Measurements from ENCODE around the gene COQ8B. TPM values are rescaled to one million over a fixed set of nuclear protein-coding genes. Genes with fewer than 3 reads are reported as not detected.

COQ8B gene
- polyA plus RNA-seq, 1 donor (not counting 4 experiments of a cell fraction or from before 2014, with no cell fraction given), result 11.0 TPM

DNA sequence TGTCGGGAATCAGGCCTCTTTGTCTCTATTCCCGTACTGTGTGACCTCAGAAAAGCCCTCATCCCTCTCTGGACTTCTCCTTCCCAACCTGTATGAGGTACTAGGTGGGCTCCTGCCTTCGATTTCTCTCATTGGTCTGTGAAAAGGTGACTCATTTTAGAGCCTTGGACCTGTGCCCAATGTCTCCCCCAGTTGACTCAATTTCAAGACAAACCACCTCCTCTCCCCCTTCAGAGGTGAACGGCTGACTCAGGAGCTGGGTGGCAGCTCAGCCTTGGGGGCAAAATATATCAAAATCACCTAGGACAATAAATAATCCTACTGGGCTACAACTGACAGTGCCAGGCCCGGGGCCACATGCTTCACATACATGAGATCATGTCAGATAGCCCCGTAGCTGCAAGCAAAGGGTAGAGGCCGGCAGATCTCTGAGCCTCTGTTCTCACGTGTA is 630 bp downstream of the COQ8B start:
- no peaks in the 10 kb centered on the region for H4K20me1 ChIP-seq (ENCODE audit: control insufficient read depth, extremely low read depth, insufficient read depth, low read length)
- H3K27me3 ChIP-seq (ENCODE audit: control insufficient read depth, extremely low read depth, insufficient read depth, low read length), result no peaks in the 10 kb centered on the region
- H3K9me1 ChIP-seq (ENCODE audit: control insufficient read depth, extremely low read depth, insufficient read depth, low read length), result no peaks in the 10 kb centered on the region
- H3K9ac ChIP-seq (ENCODE audit: control insufficient read depth, extremely low read depth, insufficient read depth, low read length), result peak overlapping the region; percentile 100
- TF ChIP-seq EZH2 (IDR thresholded peaks at IDR 0.05; ENCODE audit: low read length), result no peak
- dilution Hi-C loops (cut with MboI; ENCODE audit: extremely low pct_ligation_motif_present, low sequenced_read_pairs), result no loop called here
- peaks cover 3 to 5% of the 10 kb centered on the region in 2 experiments for H3K36me3 ChIP-seq (ENCODE audit: control insufficient read depth in 2 of 2, extremely low read depth in 1 of 2, insufficient read depth in 2 of 2, low read length in 2 of 2)
- peak overlapping the region; percentile 100 for H3K27ac ChIP-seq (ENCODE audit: control insufficient read depth, insufficient read depth, low read length)
- FAIRE-seq, result peak; percentile 73
- peaks cover 36% of the 10 kb centered on the region for H3K79me2 ChIP-seq (ENCODE audit: control insufficient read depth, insufficient read depth, low read length)
- peak overlapping the region; percentile 96 for H3K4me2 ChIP-seq (ENCODE audit: control insufficient read depth, extremely low read depth, insufficient read depth, low read depth, low read length)
- peaks cover 27% of the 10 kb centered on the region for H3K4me1 ChIP-seq (ENCODE audit: control insufficient read depth, extremely low read depth, insufficient read depth, low read length)
- no peaks in the 10 kb centered on the region for H3K9me3 ChIP-seq (ENCODE audit: control insufficient read depth, low read depth, low read length)
- H3K4me3 ChIP-seq (ENCODE audit: control insufficient read depth in 2 of 3, extremely low read depth in 1 of 3, insufficient read depth in 2 of 3, low read depth in 1 of 3, low read length in 3 of 3), result peak overlapping the region; percentile 62 to 90 (median 86)
- peak; percentile 99 for DNase-seq (ENCODE audit: low read depth, low spot score)
- H2AFZ ChIP-seq (ENCODE audit: control insufficient read depth, low read length), result peak overlapping the region; percentile 66

DNA sequence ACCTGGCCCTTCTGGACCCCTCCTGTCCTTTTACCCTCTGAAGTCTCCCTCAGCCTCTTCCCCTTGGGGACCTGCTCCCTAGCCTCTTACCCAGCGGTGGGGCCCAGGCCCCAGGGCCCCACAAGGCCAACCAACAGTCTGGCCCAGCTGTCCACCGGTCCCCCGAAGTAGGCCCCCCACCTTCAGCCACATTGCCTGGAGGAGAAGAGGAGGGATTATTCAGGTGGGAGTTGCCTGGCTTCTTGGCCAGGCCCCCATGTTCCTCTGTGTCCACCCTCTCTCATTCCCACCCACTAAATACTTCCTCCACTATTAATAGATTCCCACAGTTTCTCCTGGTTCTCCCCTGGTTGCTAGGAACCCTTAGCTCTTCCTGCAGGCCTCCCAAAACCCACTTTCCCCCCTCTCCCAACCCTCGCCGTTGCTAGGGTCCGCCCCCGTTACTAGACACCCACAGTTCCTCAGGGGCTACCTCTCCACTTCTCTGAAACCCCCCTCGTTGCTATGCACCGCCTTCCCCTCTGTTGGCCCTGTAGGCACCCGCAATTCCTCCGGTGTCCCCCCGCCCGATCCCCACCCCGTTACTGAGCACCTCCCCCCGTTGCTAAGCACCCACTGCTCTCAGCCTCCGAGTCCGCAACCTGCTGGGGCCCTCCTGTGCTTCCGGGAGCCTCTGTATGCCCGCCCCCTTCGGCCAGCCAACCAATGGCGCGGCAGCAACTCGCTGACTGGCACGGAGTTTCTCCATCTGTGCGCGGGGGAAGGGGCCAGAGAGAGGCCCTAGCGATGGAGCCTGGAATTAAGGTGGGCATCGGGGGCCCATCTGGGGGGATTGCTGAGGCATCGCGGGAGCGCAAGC is 2.0 kb downstream of the COQ8B start:
- TF ChIP-seq, protein P1, sequence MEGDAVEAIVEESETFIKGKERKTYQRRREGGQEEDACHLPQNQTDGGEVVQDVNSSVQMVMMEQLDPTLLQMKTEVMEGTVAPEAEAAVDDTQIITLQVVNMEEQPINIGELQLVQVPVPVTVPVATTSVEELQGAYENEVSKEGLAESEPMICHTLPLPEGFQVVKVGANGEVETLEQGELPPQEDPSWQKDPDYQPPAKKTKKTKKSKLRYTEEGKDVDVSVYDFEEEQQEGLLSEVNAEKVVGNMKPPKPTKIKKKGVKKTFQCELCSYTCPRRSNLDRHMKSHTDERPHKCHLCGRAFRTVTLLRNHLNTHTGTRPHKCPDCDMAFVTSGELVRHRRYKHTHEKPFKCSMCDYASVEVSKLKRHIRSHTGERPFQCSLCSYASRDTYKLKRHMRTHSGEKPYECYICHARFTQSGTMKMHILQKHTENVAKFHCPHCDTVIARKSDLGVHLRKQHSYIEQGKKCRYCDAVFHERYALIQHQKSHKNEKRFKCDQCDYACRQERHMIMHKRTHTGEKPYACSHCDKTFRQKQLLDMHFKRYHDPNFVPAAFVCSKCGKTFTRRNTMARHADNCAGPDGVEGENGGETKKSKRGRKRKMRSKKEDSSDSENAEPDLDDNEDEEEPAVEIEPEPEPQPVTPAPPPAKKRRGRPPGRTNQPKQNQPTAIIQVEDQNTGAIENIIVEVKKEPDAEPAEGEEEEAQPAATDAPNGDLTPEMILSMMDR (optimal IDR thresholded peaks at IDR 0.05 in 1 of 3, IDR thresholded peaks at IDR 0.05 in 1 of 3, conservative IDR thresholded peaks at IDR 0.05 in 1 of 3; ENCODE audit: extremely low read depth in 1 of 3, insufficient read depth in 2 of 3, low read length in 3 of 3), result no peak
- no peak for TF ChIP-seq EZH2 (IDR thresholded peaks at IDR 0.05; ENCODE audit: low read length)
- peak overlapping the region; percentile 72 for H2AFZ ChIP-seq (ENCODE audit: control insufficient read depth, low read length)
- peaks cover 23% of the 10 kb centered on the region for H3K79me2 ChIP-seq (ENCODE audit: control insufficient read depth, insufficient read depth, low read length)
- no peaks in the 10 kb centered on the region for H3K27me3 ChIP-seq (ENCODE audit: control insufficient read depth, extremely low read depth, insufficient read depth, low read length)
- peaks cover 14% of the 10 kb centered on the region for H3K4me1 ChIP-seq (ENCODE audit: control insufficient read depth, extremely low read depth, insufficient read depth, low read length)
- no peak for FAIRE-seq
- no peaks in the 10 kb centered on the region for H4K20me1 ChIP-seq (ENCODE audit: control insufficient read depth, extremely low read depth, insufficient read depth, low read length)
- peak overlapping the region; percentile 67 for H3K4me2 ChIP-seq (ENCODE audit: control insufficient read depth, extremely low read depth, insufficient read depth, low read depth, low read length)
- dilution Hi-C loops (cut with MboI; ENCODE audit: extremely low pct_ligation_motif_present, low sequenced_read_pairs), result no loop called here
- DNase-seq (ENCODE audit: low read depth, low spot score), result peak; percentile 75
- H3K9me1 ChIP-seq (ENCODE audit: control insufficient read depth, extremely low read depth, insufficient read depth, low read length), result no peaks in the 10 kb centered on the region
- H3K36me3 ChIP-seq (ENCODE audit: control insufficient read depth in 2 of 2, extremely low read depth in 1 of 2, insufficient read depth in 2 of 2, low read length in 2 of 2), result peaks cover 6% of the 10 kb centered on the region in 2 experiments
- peak overlapping the region; percentile 27 to 53 (median 46) for H3K4me3 ChIP-seq (ENCODE audit: control insufficient read depth in 2 of 3, extremely low read depth in 1 of 3, insufficient read depth in 2 of 3, low read depth in 1 of 3, low read length in 3 of 3)
- no peaks in the 10 kb centered on the region for H3K9me3 ChIP-seq (ENCODE audit: control insufficient read depth, low read depth, low read length)
- peak overlapping the region; percentile 100 for H3K9ac ChIP-seq (ENCODE audit: control insufficient read depth, extremely low read depth, insufficient read depth, low read length)
- peak overlapping the region; percentile 100 for H3K27ac ChIP-seq (ENCODE audit: control insufficient read depth, insufficient read depth, low read length)

All from keratinocyte (primary cell).